Adrenal gland (tissue), 12 donors: ENCODE data around the gene MBTD1. TPM values are rescaled to one million over a fixed set of nuclear protein-coding genes. Genes with fewer than 3 reads are reported as not detected.

Source experiments
- DNase-seq, 7 donors: peaks; one replicate each; pipeline ENCODE4 v3.0.0-alpha.2; 2019 to 2020
- H3K27ac ChIP-seq, 5 donors: fragments of 200-600 bp; sonication (generic) in 4 of 5; 1 replicate in 3 of 5; 2 replicates in 2 of 5; pipeline versions ENCODE4 v1.5.1 to v1.8.0; 2016 to 2020; ENCODE audit warnings: mild to moderate bottlenecking in 1 of 5
- H3K27me3 ChIP-seq: fragments of 200-600 bp; 2 replicates; pipeline ENCODE4 v1.8.0; 2021
- H3K36me3 ChIP-seq, 2 donors: fragments of 200-600 bp; replicated peaks in 1 of 2; 1 replicate in 1 of 2; 2 replicates in 1 of 2; pipeline versions ENCODE4 v1.5.1 to v1.8.0; 2018 to 2022
- H3K4me1 ChIP-seq, 2 donors: fragments of 200-600 bp; replicated peaks in 1 of 2; 1 replicate in 1 of 2; 2 replicates in 1 of 2; pipeline versions ENCODE4 v1.5.1 to v1.8.0; 2018 to 2021
- H3K4me3 ChIP-seq, 4 donors: fragments of 200-600 bp; sonication (generic) in 3 of 4; one replicate each; pipeline ENCODE4 v1.5.1; 2016 to 2018
- H3K9me3 ChIP-seq, 3 donors: fragments of 200-600 bp; sonication (generic) in 1 of 3; replicated peaks in 1 of 3; 1 replicate in 2 of 3; 2 replicates in 1 of 3; pipeline versions ENCODE4 v1.5.1 to v1.8.0; 2016 to 2021
- POLR2A ChIP-seq, 2 donors: fragments of 450-650 bp; IDR thresholded peaks; one replicate each; pipeline ENCODE4 v1.6.1; 2017; ENCODE audit warnings: antibody characterized with exemption in 2 of 2, mild to moderate bottlenecking in 2 of 2, moderate library complexity in 1 of 2
- WGBS, 4 donors: extraction: QIAGEN DNeasy Blood & Tissue Kit in 2 of 4; methylation state at CpG; one replicate each; pipeline versions ENCODE4 v1.1.5 to v1.1.7; 2013 to 2017; 5-methylcytosine and 5-hydroxymethylcytosine counted together
- intact Hi-C, 2 donors: fragments of 100-400 bp; cut with DNase I; formaldehyde crosslinking; loops; one replicate each; pipeline versions ENCODE4 v1.14.1 to v1.15.0; 2022 to 2023
- polyA plus RNA-seq, 3 donors: library from polyadenylated mRNA; stranded (reverse); fragments of 200-250 nt in 2 of 3; fragments of 350-450 nt in 1 of 3; fragmentation: Illumina TruSeq in 1 of 3; extraction: RNeasy Lipid Tissue Mini Kit (QIAGEN cat#74804) in 1 of 3; gene quantifications; one replicate each; pipeline ENCODE4 v1.2.3, GENCODE V29; 2013 to 2014
- total RNA-seq, 9 donors: library from RNA; depleted of rRNA in 4 of 9; stranded (reverse); fragments of >200 nt in 4 of 9; fragments of 120-200 nt in 1 of 9; fragmentation: NEBNext Ultra II Directional in 1 of 9; extraction: Animal tissue kit (Norgen Biotek cat#: 25700) in 1 of 9; gene quantifications; one replicate each; pipeline versions ENCODE4 v1.1.0 to v1.2.4, GENCODE V29; 2013 to 2023
- TF ChIP-seq, protein P1 (sequence below), 6 experiments: fragments of 450-650 bp in 4 of 6; fragments of 200-600 bp in 2 of 6; sonication (generic) in 1 of 6; IDR thresholded peaks; 1 replicate in 5 of 6; 2 replicates in 1 of 6; pipeline versions ENCODE4 v1.5.1 to v1.8.0; 2016 to 2021; ENCODE audit warnings: antibody characterized with exemption in 6 of 6, mild to moderate bottlenecking in 2 of 6, moderate library complexity in 1 of 6
- donor health status: healthy with polysubstance abuse.
- donor health status: Bipolar disorder and iron deficiency.
- donor health status: DM: yes; HTN: yes; CAD: no.
- donor health status: DM: no; HTN: no; CAD: no.
- donor health status: DM: no; HTN: no; CAD: no.
- donor health status: DM: yes; HTN: yes; CAD: no.

Gene MBTD1
- total and polyA plus RNA-seq, 12 donors, result 5.5 to 20.0 (median 10.3) TPM

DNA sequence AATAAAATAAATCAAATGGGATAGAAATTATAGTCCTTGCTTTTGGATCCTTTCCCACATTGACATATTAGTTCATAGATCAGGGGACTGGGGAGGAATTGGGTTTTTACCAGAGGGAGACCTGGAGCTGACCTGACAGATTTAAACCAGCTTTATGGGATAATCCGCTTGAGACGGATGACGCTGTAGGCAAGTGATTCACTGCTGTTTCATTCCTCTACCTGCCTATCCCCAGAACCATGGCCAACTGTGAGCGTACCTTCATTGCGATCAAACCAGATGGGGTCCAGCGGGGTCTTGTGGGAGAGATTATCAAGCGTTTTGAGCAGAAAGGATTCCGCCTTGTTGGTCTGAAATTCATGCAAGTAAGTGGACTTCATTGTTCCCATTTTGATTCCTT, 104.4 kb downstream of the MBTD1 start:
- peaks cover 0 to 5% of the 10 kb centered on the region in 2 donors for H3K36me3 ChIP-seq
- 93 to 96% (median 95%) methylated on average over 8 of the region's 8 CpGs for WGBS, 4 donors
- TF ChIP-seq, protein P1, sequence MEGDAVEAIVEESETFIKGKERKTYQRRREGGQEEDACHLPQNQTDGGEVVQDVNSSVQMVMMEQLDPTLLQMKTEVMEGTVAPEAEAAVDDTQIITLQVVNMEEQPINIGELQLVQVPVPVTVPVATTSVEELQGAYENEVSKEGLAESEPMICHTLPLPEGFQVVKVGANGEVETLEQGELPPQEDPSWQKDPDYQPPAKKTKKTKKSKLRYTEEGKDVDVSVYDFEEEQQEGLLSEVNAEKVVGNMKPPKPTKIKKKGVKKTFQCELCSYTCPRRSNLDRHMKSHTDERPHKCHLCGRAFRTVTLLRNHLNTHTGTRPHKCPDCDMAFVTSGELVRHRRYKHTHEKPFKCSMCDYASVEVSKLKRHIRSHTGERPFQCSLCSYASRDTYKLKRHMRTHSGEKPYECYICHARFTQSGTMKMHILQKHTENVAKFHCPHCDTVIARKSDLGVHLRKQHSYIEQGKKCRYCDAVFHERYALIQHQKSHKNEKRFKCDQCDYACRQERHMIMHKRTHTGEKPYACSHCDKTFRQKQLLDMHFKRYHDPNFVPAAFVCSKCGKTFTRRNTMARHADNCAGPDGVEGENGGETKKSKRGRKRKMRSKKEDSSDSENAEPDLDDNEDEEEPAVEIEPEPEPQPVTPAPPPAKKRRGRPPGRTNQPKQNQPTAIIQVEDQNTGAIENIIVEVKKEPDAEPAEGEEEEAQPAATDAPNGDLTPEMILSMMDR (IDR thresholded peaks at IDR 0.05), result no peak
- TF ChIP-seq POLR2A (IDR thresholded peaks at IDR 0.05), result no peak
- H3K27ac ChIP-seq, result no peak overlapping the region
- intact Hi-C loops, result no loop called here
- no peak overlapping the region for H3K4me3 ChIP-seq
- DNase-seq, result no peak
- H3K27me3 ChIP-seq, result no peaks in the 10 kb centered on the region
- H3K9me3 ChIP-seq, result no peaks in the 10 kb centered on the region
- peaks cover 7 to 19% of the 10 kb centered on the region in 2 donors for H3K4me1 ChIP-seq

DNA sequence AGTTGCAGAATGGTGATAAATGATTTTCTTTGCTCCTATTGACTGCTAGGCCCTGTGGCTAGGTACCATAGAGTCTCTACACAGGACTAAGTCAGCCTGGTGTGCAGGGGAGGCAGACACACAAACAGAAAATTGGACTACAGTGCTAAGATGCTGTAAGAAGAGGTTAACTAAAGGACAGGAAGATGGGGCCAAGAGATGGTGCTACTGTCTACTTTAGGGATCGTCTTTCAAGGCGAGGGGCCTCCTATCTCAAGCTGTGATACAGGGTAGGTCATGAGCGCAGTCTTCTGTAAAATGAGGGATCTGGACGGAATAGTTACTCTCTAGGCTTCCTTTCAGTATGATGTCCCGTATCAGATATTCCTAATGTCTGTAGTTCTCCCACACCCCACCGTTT, 105.7 kb downstream of the MBTD1 start:
- peak overlapping the region in 2 of 5 donors; percentile 83 to 93 for H3K27ac ChIP-seq
- peaks cover 7 to 19% of the 10 kb centered on the region in 2 donors for H3K4me1 ChIP-seq
- no peak for DNase-seq
- no peak for TF ChIP-seq POLR2A (IDR thresholded peaks at IDR 0.05)
- peak overlapping the region in 3 of 4 donors; percentile 20 to 87 (median 63) for H3K4me3 ChIP-seq
- no peaks in the 10 kb centered on the region for H3K9me3 ChIP-seq
- no peaks in the 10 kb centered on the region for H3K27me3 ChIP-seq
- intact Hi-C loops, result loop anchor here in 1 of 2 donors (5.0 kb wide), 1 partner anchor 152 kb away; no protein-coding TSS in a partner anchor
- peaks cover 0 to 5% of the 10 kb centered on the region in 2 donors for H3K36me3 ChIP-seq
- 12 to 15% (median 14%) methylated on average over 6 of the region's 6 CpGs for WGBS, 4 donors

DNA sequence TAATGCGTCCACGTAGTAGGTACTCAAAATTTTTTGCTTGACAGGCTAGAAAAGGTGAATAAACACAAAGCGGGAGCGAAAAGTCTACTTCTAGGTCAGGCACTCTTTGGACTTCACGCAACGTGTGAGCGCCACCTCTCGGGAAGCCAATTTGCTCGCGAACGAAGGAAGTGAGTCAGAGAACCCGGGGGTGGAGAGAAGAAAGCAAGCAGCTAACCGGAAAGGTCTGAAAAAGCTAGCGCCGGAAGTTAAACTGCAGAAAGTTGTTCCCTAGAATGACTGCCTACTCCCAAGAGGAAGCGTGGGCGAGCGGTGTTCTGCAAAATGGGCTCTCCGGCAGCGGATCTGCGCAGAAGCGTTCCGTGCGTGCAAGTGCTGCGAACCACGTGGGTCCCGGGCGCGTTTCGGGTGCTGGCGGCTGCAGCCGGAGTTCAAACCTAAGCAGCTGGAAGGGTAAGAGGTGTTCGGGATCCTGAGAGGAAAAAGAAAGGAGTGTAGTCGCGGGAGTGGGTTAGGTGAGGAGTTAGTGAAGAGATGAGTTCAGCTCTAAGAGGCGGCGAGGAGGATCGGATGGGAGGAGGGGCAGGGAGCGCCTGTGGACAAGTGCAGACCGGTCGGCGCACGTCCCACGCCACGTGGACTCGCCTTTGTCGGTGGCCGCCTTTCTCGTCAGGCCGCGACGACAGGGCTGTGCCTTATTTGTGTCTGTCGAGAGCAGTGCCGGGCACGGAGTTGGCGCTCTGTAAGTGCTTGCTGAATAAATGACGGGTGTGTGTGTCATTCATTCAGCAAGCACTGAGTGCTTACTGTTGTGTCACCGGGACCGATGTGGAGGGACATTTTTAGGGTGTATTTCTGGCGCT, 106.4 kb downstream of the MBTD1 start, which contains the start of gene NME1:
NME1 (plus strand) TSS at position 350 of the 863 bp plus-strand sequence. CDS start 2,096 bp downstream, outside the sequence.
- TF ChIP-seq POLR2A (IDR thresholded peaks at IDR 0.05), result peak in 1 of 2 donors; percentile 69
- TF ChIP-seq, protein P1 (IDR thresholded peaks at IDR 0.05), result peak; percentile 24 to 86 (median 74)
- WGBS, 4 donors, result 0 to 1% (median 0%) methylated on average over 51 to 60 of the region's 60 CpGs
- peaks cover 0 to 5% of the 10 kb centered on the region in 2 donors for H3K36me3 ChIP-seq
- H3K27me3 ChIP-seq, result no peaks in the 10 kb centered on the region
- H3K4me3 ChIP-seq, result peak within 1 kb of the TSS; percentile 20 to 87 (median 50)
- no peaks in the 10 kb centered on the region for H3K9me3 ChIP-seq
- H3K27ac ChIP-seq, result peak within 1 kb of the TSS; percentile 51 to 93 (median 90)
- intact Hi-C loops, result loop anchor here in 1 of 2 donors (5.0 kb wide), 1 partner anchor 151 kb away; no protein-coding TSS in a partner anchor
- H3K4me1 ChIP-seq, result peaks cover 7 to 19% of the 10 kb centered on the region in 2 donors
- DNase-seq, result peak; percentile 95 to 99 (median 98)

DNA sequence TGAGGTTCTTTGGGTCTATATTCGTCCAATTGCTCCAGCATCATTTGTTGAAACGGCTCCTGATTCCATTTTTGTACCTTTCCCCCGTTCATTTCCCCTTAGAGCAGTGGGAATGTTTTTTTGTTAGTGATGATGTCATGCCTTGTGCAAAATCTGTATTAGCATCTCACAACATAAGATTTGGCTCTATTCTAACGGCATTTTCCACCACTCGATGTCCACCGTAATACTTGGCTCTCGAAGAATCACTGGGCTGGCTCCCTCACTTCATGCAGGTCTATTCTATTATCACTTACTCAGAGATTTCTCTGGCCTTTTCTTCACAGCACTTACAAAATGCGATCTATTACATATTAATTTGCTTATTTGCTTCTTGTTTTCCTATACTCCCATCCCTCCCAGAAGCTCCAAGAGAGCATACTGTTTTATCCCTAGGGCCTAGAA, 107.1 kb downstream of the MBTD1 start:
- WGBS, 4 donors, result 12 to 17% (median 14%) methylated on average over 8 of the region's 8 CpGs

More for the DNA sequence above, 107.1 kb downstream of the MBTD1 start:
- TF ChIP-seq, protein P1 (IDR thresholded peaks at IDR 0.05), result no peak
- Histone ChIP-seq H3K9me3 (no peaks in the 10 kb centered on the region), H3K4me1 (peaks cover 7 to 19% of the 10 kb centered on the region in 2 donors), H3K4me3 (peak overlapping the region in 2 of 4 donors; percentile 22 to 87), H3K36me3 (peaks cover 0 to 5% of the 10 kb centered on the region in 2 donors), H3K27ac (peak overlapping the region; percentile 51 to 93 (median 90)), H3K27me3 (no peaks in the 10 kb centered on the region)
- intact Hi-C loops, result loop anchor here in 1 of 2 donors (5.0 kb wide), 1 partner anchor 150 kb away; no protein-coding TSS in a partner anchor
- DNase-seq, result peak in 3 of 7 donors; percentile 11 to 40 (median 40)
